CD8-positive, alpha-beta memory T cell (primary cell): ENCODE data around the gene DNM3. TPM values are rescaled to one million over a fixed set of nuclear protein-coding genes. Genes with fewer than 3 reads are reported as not detected.

ENCODE experiments used
- CTCF ChIA-PET: fragments of 350-600 bp; sonication (Branson Sonifier 250); formaldehyde crosslinking; loops from one replicate; lab custom pipeline; 2021; ENCODE audit warnings: antibody characterized with exemption; lab: Charles Lee
- POLR2A ChIA-PET: fragments of 350-600 bp; sonication (Branson Sonifier 250); formaldehyde crosslinking; loops from one replicate; lab custom pipeline; 2021; ENCODE audit warnings: antibody characterized with exemption; lab: Charles Lee
- DNase-seq, 5 donors: peaks; one replicate each; pipeline versions ENCODE4 v3.0.0 to v3.0.0-alpha.2; 2020 to 2022; ENCODE audit warnings: mixed read lengths in 1 of 5
- H3K27ac ChIP-seq: one replicate; pipeline ENCODE4 v1.7.0; 2013; ENCODE audit warnings: low read depth, mild to moderate bottlenecking, low read length, moderate library complexity
- H3K27me3 ChIP-seq: 2 replicates; pipeline ENCODE4 v1.7.0; 2013; ENCODE audit warnings: low read length, mild to moderate bottlenecking; ENCODE audit not compliant: insufficient read depth, poor library complexity, severe bottlenecking
- H3K36me3 ChIP-seq: 2 replicates; pipeline ENCODE4 v1.7.0; 2013; ENCODE audit warnings: mild to moderate bottlenecking, low read length, moderate library complexity; ENCODE audit not compliant: insufficient read depth
- H3K4me1 ChIP-seq: 2 replicates; pipeline ENCODE4 v1.7.0; 2013; ENCODE audit warnings: mild to moderate bottlenecking, low read length, moderate library complexity; ENCODE audit not compliant: insufficient read depth
- H3K4me3 ChIP-seq: 2 replicates; pipeline ENCODE4 v1.7.0; 2013; ENCODE audit warnings: mild to moderate bottlenecking, low read length
- H3K9me3 ChIP-seq: 2 replicates; pipeline ENCODE4 v1.7.0; 2013; ENCODE audit warnings: mild to moderate bottlenecking, low read length
- H3K27ac Mint-ChIP-seq, 8 donors: one replicate each; pipeline ENCODE4 v1.8.0; 2020 to 2021; ENCODE audit warnings: mixed read lengths in 8 of 8, mild to moderate bottlenecking in 6 of 8, inconsistent platforms in 3 of 8, moderate library complexity in 3 of 8
- H3K27me3 Mint-ChIP-seq, 2 donors: one replicate each; pipeline ENCODE4 v1.8.0; 2020 to 2021; ENCODE audit warnings: mixed read lengths in 2 of 2, mild to moderate bottlenecking in 1 of 2, moderate library complexity in 1 of 2
- H3K36me3 Mint-ChIP-seq, 3 donors: one replicate each; pipeline ENCODE4 v1.8.0; 2020 to 2021; ENCODE audit warnings: mixed read lengths in 3 of 3, inconsistent platforms in 1 of 3, mild to moderate bottlenecking in 1 of 3
- H3K4me1 Mint-ChIP-seq, 3 donors: one replicate each; pipeline ENCODE4 v1.8.0; 2020 to 2021; ENCODE audit warnings: mixed read lengths in 3 of 3, inconsistent platforms in 1 of 3, mild to moderate bottlenecking in 1 of 3
- H3K4me3 Mint-ChIP-seq, 7 donors: one replicate each; pipeline ENCODE4 v1.8.0; 2020 to 2021; ENCODE audit warnings: mixed read lengths in 7 of 7, mild to moderate bottlenecking in 6 of 7, moderate library complexity in 4 of 7, inconsistent platforms in 2 of 7
- H3K9me3 Mint-ChIP-seq, 5 donors: one replicate each; pipeline ENCODE4 v1.8.0; 2020 to 2022; ENCODE audit warnings: mixed read lengths in 5 of 5, mild to moderate bottlenecking in 3 of 5, moderate library complexity in 2 of 5, inconsistent platforms in 1 of 5
- polyA plus RNA-seq: library from polyadenylated mRNA; unstranded; fragments of 300-500 nt; fragmentation: Illumina TruSeq; gene quantifications from one replicate; pipeline ENCODE4 v1.2.3, GENCODE V29; 2021
- total RNA-seq, 2 experiments: library from RNA; stranded (reverse); gene quantifications; one replicate each; pipeline ENCODE4 v1.2.3, GENCODE V29; 2021

Gene DNM3
- total RNA-seq, result under 1 TPM; 0.59 to 0.64 TPM
- polyA plus RNA-seq, result 0.29 TPM

DNA sequence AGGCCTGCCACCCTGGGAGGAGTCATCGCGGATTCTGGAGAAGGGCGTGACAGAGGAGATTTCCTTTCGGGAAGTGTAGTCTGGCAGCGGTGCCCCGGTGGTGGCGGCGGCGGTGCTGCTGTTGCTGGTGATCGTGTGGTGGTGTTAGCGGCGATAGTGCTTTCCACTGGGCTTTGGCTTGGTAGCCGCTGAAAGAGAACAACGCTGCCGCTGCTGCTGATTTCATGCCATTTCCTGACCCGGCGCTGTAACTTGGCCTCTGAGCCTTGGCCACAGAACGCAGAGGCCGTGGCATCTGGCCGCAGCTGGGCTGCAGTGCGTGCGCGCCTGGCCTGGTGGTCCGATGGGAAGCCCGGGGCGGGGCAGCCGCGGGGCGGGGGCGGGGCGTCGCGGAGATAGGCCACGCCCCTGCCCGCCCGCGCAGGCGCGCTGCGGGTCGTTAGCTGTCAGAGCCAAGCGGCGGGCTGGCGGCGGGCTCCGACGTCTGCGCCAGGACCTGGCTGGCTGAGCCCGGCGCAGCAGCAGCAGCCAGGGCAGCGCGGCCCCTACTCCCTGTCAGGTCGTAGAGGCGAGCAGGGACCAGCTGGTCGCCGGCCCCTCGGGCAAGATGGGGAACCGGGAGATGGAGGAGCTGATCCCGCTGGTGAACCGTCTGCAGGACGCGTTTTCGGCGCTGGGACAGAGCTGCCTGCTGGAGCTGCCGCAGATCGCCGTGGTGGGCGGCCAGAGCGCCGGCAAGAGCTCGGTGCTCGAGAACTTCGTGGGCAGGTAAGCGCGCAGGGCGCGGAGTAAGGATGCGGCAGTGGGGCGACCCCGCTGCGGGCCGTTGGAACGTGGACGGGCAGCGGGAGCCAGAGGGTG is at the start of gene DNM3:
DNM3 (plus strand) TSS at position 449 of the 861 bp plus-strand sequence; CDS start at position 608, 159 bp downstream.
- Histone ChIP-seq H3K27me3 (peaks cover 19% of the 10 kb centered on the region), H3K36me3 (no peaks in the 10 kb centered on the region), H3K4me1 (peaks cover 9% of the 10 kb centered on the region), H3K9me3 (no peaks in the 10 kb centered on the region), H3K27ac (no peak within 1 kb of the TSS), H3K4me3 (peak within 1 kb of the TSS; percentile 86)
- CTCF ChIA-PET, result interaction anchor here (0.8 to 1.4 kb wide), 5 partner anchors 9 to 124 kb away, joined by 3 to 4 read pairs (median 3); no protein-coding TSS in a partner anchor
- H3K27me3 Mint-ChIP-seq, result peaks cover 14 to 23% of the 10 kb centered on the region in 2 donors
- peaks cover 14 to 16% (median 16%) of the 10 kb centered on the region in 3 donors for H3K4me1 Mint-ChIP-seq
- H3K36me3 Mint-ChIP-seq, result peaks cover 0 to 2% (median 1%) of the 10 kb centered on the region in 3 donors
- H3K9me3 Mint-ChIP-seq, result no peaks in the 10 kb centered on the region
- H3K4me3 Mint-ChIP-seq, result peak within 1 kb of the TSS; percentile 86 to 91 (median 88)
- peak within 1 kb of the TSS in 7 of 8 donors; percentile 52 to 89 (median 69) for H3K27ac Mint-ChIP-seq
- POLR2A ChIA-PET, result interaction anchor here (0.8 to 1.5 kb wide), 3 partner anchors 24 to 99 kb away, joined by 3 to 5 read pairs (median 4); partner anchors contain the start of gene VAMP4
- peak; percentile 70 to 85 (median 84) for DNase-seq

DNA sequence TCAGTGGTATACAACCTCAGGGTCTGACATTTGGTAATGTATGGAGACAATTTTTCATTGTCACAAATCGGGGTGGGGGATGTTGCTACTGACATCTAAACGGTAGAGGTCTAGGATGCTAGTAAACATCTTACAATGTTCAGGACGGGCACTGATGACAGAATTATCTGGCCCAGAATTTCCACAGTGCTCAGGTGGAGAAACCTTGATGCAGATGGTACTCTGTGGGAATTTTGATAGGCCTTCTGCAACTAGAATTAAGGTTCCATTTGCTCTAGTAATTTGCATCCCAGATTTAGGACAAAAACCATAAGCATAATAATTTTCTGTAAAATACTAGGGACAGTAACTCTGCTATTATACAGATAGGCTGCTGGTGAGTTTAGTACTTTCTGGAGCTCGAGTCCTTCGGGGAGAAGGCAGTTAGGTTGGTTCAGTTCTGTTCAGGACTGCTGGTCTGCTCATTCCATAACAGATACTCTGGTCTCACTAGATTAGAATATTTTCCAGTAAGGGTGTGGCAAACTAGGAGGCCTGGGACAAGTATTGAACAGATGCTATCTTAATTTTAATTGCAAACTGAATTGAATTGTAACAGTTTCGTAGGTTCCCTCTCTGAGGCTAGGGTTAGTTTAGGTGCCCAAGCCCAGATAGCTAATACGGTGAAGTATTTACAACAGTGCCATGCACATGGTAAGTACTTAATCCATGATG is 48.5 kb upstream of the DNM3 start:
- no peak for DNase-seq
- Mint-ChIP-seq H3K27ac (peak overlapping the region in 1 of 8 donors; percentile 8), H3K27me3 (no peaks in the 10 kb centered on the region), H3K4me1 (peaks cover 21 to 33% (median 30%) of the 10 kb centered on the region in 3 donors), H3K4me3 (no peak overlapping the region), H3K9me3 (no peaks in the 10 kb centered on the region), H3K36me3 (peaks cover 18 to 96% (median 48%) of the 10 kb centered on the region in 3 donors)
- Histone ChIP-seq H3K27ac (no peak overlapping the region), H3K27me3 (no peaks in the 10 kb centered on the region), H3K4me3 (no peak overlapping the region), H3K9me3 (no peaks in the 10 kb centered on the region), H3K4me1 (no peaks in the 10 kb centered on the region), H3K36me3 (peaks cover 69% of the 10 kb centered on the region)
- ChIA-PET CTCF (no interaction called here), POLR2A (no interaction called here)

DNA sequence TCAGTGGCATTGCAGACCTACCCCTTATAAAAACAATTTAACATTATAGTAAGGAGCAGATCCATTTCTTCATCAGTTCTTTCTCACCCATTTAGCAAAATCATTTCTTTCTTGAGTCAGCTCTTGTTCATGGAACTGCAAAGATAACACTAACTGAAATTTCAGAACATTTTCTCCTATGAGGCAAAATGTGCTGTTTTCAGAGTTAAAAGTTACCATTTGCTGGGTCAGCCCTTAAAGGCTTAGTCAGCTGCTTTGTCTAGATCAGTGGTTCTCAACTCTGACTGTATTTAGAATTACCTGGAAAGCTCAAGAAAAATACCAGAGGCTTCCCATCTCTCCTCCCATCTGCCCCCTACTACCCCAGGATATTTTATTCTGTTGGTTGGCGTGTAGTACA is 47.7 kb upstream of the DNM3 start:
- Mint-ChIP-seq H3K4me1 (peaks cover 18 to 28% (median 26%) of the 10 kb centered on the region in 3 donors), H3K4me3 (no peak overlapping the region), H3K9me3 (no peaks in the 10 kb centered on the region), H3K27ac (peak overlapping the region in 6 of 8 donors; percentile 10 to 74 (median 44)), H3K36me3 (peaks cover 18 to 97% (median 42%) of the 10 kb centered on the region in 3 donors), H3K27me3 (no peaks in the 10 kb centered on the region)
- Histone ChIP-seq H3K4me1 (no peaks in the 10 kb centered on the region), H3K9me3 (no peaks in the 10 kb centered on the region), H3K4me3 (no peak overlapping the region), H3K27ac (no peak overlapping the region), H3K27me3 (no peaks in the 10 kb centered on the region), H3K36me3 (peaks cover 62% of the 10 kb centered on the region)
- ChIA-PET CTCF (no interaction called here), POLR2A (no interaction called here)
- no peak for DNase-seq

DNA sequence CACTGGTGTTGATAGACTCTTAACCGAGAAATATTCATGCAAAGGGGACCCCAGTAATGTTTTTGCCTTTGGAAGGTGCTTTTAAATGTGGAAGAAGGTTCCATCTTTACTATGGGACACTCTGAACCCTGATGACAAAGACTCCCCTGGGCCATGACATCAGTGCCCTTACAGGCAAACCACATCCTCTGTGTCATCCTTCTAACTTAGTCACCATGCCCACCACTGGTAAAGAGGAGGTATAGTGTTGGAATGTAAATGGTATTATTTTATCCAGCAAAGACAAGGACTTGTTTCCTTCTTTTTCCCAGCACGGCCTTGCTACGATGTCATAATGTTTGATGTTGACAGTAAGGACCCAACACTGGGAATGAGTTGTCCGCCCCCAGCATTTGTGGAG is 47.2 kb upstream of the DNM3 start:
- peaks cover 58% of the 10 kb centered on the region for H3K36me3 ChIP-seq
- no peaks in the 10 kb centered on the region for H3K4me1 ChIP-seq
- H3K4me1 Mint-ChIP-seq, result peaks cover 18 to 24% (median 22%) of the 10 kb centered on the region in 3 donors
- CTCF ChIA-PET, result no interaction called here
- H3K9me3 ChIP-seq, result no peaks in the 10 kb centered on the region
- no peaks in the 10 kb centered on the region for H3K27me3 ChIP-seq
- POLR2A ChIA-PET, result no interaction called here
- no peak overlapping the region for H3K4me3 Mint-ChIP-seq
- DNase-seq, result peak in 1 of 5 donors; percentile 57
- H3K36me3 Mint-ChIP-seq, result peaks cover 18 to 95% (median 38%) of the 10 kb centered on the region in 3 donors
- H3K27ac ChIP-seq, result no peak overlapping the region
- no peaks in the 10 kb centered on the region for H3K27me3 Mint-ChIP-seq
- H3K4me3 ChIP-seq, result no peak overlapping the region
- no peaks in the 10 kb centered on the region for H3K9me3 Mint-ChIP-seq
- peak overlapping the region in 7 of 8 donors; percentile 17 to 74 (median 53) for H3K27ac Mint-ChIP-seq

DNA sequence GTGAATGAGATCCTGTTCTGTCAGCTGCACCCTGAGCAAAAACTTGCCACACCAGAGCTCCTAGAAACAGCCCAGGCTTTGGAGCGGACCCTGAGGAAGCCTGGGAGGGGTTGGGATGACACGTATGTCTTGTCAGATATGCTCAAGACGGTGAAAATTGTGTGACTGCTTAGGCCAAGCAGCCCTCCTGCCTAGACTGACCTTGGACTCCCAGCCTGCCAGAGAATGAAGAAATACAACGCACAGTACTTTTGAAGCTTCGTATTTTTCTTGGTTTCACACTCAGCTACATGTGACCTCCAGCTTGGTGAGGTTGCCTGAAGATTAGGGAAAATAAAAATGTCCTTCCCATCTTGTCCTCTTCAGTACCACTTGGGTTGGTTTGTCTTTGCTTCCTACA is 44.7 kb upstream of the DNM3 start:
- DNase-seq, result no peak
- no peaks in the 10 kb centered on the region for H3K4me1 ChIP-seq
- Mint-ChIP-seq H3K36me3 (peaks cover 12 to 81% (median 34%) of the 10 kb centered on the region in 3 donors), H3K9me3 (no peaks in the 10 kb centered on the region), H3K27ac (peak overlapping the region in 3 of 8 donors; percentile 17 to 72 (median 61)), H3K27me3 (no peaks in the 10 kb centered on the region), H3K4me3 (no peak overlapping the region), H3K4me1 (peaks cover 13 to 23% (median 17%) of the 10 kb centered on the region in 3 donors)
- H3K9me3 ChIP-seq, result no peaks in the 10 kb centered on the region
- H3K36me3 ChIP-seq, result peaks cover 43% of the 10 kb centered on the region
- no peak overlapping the region for H3K4me3 ChIP-seq
- no peak overlapping the region for H3K27ac ChIP-seq
- H3K27me3 ChIP-seq, result no peaks in the 10 kb centered on the region
- ChIA-PET POLR2A (no interaction called here), CTCF (no interaction called here)

DNA sequence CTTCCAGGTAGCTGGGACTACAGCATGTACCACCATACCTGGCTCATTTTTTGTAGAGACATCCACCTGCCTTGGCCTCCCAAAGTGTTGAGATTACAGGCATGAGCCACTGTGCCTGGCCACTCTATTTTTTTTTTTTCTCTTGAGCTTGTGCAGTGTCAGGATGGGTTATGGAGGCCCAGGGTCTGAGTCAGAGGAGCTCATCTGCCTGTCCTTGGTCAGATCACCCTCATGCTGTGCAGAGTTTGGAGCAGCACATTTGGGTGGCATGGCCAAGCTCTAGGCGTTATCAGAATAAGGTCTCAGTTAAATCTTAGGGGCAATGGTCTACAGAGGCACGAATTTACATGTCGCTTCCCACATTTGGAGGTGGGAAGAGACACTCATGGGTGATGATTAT is 43.0 kb upstream of the DNM3 start:
- Histone ChIP-seq H3K4me3 (no peak overlapping the region), H3K9me3 (no peaks in the 10 kb centered on the region), H3K27ac (no peak overlapping the region), H3K27me3 (no peaks in the 10 kb centered on the region), H3K4me1 (no peaks in the 10 kb centered on the region), H3K36me3 (peaks cover 27% of the 10 kb centered on the region)
- H3K36me3 Mint-ChIP-seq, result peaks cover 12 to 64% (median 30%) of the 10 kb centered on the region in 3 donors
- no peaks in the 10 kb centered on the region for H3K27me3 Mint-ChIP-seq
- no peak overlapping the region for H3K4me3 Mint-ChIP-seq
- H3K9me3 Mint-ChIP-seq, result no peaks in the 10 kb centered on the region
- no peak for DNase-seq
- H3K27ac Mint-ChIP-seq, result no peak overlapping the region
- ChIA-PET CTCF (interaction anchor here (1.5 to 4.7 kb wide), 2 partner anchors 17 to 187 kb away, joined by 5 to 60 read pairs; partner anchors contain the start of gene METTL13), POLR2A (no interaction called here)
- peaks cover 13 to 17% (median 16%) of the 10 kb centered on the region in 3 donors for H3K4me1 Mint-ChIP-seq

DNA sequence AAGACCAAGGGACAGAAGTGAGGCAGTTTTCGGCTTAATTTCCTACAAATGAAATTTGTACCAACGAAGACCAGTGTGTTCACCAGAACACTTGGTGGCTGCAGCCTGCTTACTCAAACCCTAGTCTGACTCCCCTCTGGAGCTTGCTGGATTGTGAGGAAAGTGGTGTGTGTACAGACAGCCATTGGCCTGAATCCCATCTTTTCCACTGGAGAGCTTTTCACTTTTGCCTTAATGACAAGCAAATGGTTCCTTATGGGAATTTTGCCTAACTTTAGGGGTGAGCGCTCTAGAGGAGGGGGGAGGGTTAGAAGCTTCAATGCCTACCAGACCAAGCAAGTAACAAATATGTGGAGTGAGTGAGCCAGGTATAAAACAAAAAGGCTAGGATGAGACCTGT is 42.5 kb upstream of the DNM3 start:
- no peak for DNase-seq
- Histone ChIP-seq H3K27ac (no peak overlapping the region), H3K36me3 (peaks cover 24% of the 10 kb centered on the region), H3K4me1 (no peaks in the 10 kb centered on the region), H3K9me3 (no peaks in the 10 kb centered on the region), H3K27me3 (no peaks in the 10 kb centered on the region), H3K4me3 (no peak overlapping the region)
- ChIA-PET POLR2A (no interaction called here), CTCF (interaction anchor here (1.5 to 4.7 kb wide), 2 partner anchors 17 to 186 kb away, joined by 5 to 60 read pairs; partner anchors contain the start of gene METTL13)
- Mint-ChIP-seq H3K4me1 (peaks cover 9 to 13% (median 12%) of the 10 kb centered on the region in 3 donors), H3K36me3 (peaks cover 12 to 59% (median 30%) of the 10 kb centered on the region in 3 donors), H3K27me3 (no peaks in the 10 kb centered on the region), H3K4me3 (no peak overlapping the region), H3K9me3 (no peaks in the 10 kb centered on the region), H3K27ac (peak overlapping the region in 1 of 8 donors; percentile 43)
